Measurements from ENCODE around the gene BICDL2. TPM values are rescaled to one million over a fixed set of nuclear protein-coding genes. Genes with fewer than 3 reads are reported as not detected.

Gene BICDL2
- total and polyA plus RNA-seq, 2 of the 4 experiments (the other 2 are of a cell fraction), result 0.17 to 0.18 TPM

DNA sequence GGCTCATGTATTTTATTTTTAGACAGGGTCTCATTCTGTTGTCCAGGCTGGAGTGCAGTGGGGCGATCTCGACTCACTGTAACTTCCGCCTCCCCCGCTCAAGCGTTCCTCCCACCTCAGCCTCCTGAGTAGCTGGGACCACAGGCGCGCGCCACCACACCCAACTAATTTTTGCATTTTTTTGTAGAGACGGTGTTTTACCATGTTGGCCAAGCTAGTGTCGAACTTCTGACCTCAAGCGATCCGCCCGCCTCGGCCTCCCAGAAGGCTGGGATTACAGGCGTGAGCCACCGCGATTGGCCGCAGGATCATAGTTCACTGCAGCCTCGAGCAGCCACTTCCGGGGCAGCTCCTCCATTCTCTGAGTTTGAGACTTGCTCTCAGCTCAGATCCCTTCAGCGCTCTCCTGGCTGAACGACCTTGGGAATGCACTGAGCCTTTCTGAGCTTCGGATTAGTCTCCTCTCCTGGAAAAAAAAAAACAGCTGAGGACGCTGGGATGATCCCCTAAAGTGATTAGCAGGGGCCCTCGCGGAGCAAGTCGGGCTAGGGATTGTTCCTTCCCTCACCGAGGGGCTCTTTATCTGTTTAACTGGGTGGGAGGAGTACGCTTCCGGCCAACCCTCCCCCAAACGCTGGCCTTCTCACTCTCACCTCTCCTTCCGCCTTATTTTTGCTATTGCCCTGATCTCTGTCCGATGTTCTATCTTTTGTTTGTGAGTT lies 55.4 kb downstream of the BICDL2 start:
- no peak overlapping the region for H3K9ac ChIP-seq (ENCODE audit: low read depth, low read length)
- peak overlapping the region; percentile 15; the same call in 1 of the 2 replicates for H3K23ac ChIP-seq (ENCODE audit: low read depth, low read length)
- no peak overlapping the region for H2BK120ac ChIP-seq (ENCODE audit: low read depth, low read length)
- H3K4me1 ChIP-seq (ENCODE audit: control insufficient read depth, insufficient read depth, low read length), result peaks cover 6% of the 10 kb centered on the region
- peak overlapping the region; percentile 99 for H3K4ac ChIP-seq (ENCODE audit: low read depth, low read length)
- peak overlapping the region; percentile 89 to 99 for H4K8ac ChIP-seq (ENCODE audit: low read depth in 2 of 2, low read length in 2 of 2)
- H2BK20ac ChIP-seq (ENCODE audit: low read depth, low read length), result no peak overlapping the region
- H3K79me1 ChIP-seq (ENCODE audit: low read depth in 1 of 2, low read length in 2 of 2), result peaks cover 14 to 22% of the 10 kb centered on the region in 2 experiments
- H4K5ac ChIP-seq (ENCODE audit: low read depth, low read length), result peak overlapping the region; percentile 99
- no peaks in the 10 kb centered on the region for H3K36me3 ChIP-seq (ENCODE audit: control insufficient read depth, insufficient read depth, low read length)
- H2BK15ac ChIP-seq (ENCODE audit: low read depth, low read length), result no peak overlapping the region
- peak overlapping the region; percentile 99; the same call in 1 of the 2 replicates for H3K14ac ChIP-seq (replicated peaks; ENCODE audit: low read depth, low read length)
- H2AK5ac ChIP-seq (ENCODE audit: low read depth, low read length), result peak overlapping the region; percentile 74
- no peak for DNase-seq
- ChIA-PET CTCF (no interaction called here), POLR2A (ENCODE audit: unreplicated experiment) (interaction anchor here (0.6 kb wide), 1 partner anchor 88 kb away, joined by 5 read pairs; no protein-coding TSS in a partner anchor)
- no peak overlapping the region for H3K4me3 ChIP-seq (ENCODE audit: insufficient read depth, low read depth, low read length)
- no peaks in the 10 kb centered on the region for H3K27me3 ChIP-seq (ENCODE audit: control insufficient read depth, insufficient read depth, low read length)
- dilution Hi-C loops (cut with HindIII; ENCODE audit: low sequenced_read_pairs, unreplicated experiment) (no loop called here), intact Hi-C loops (cut with micrococcal nuclease) (no loop called here), in situ Hi-C loops (cut with MboI; ENCODE audit: low sequenced_read_pairs) (no loop called here)
- no peak overlapping the region for H3K56ac ChIP-seq (ENCODE audit: extremely low read depth, insufficient read depth, low read length)
- BruUV-seq (replicated peaks), result no TSS peak
- no peak overlapping the region for H4K91ac ChIP-seq (ENCODE audit: insufficient read depth, low read depth, low read length)
- WGBS, 2 experiments (ENCODE audit: extremely low coverage in 2 of 2, insufficient read length in 1 of 2), result 47% methylated on average over 15 of the region's 33 CpGs; no CpG with 5 or more reads in 1 of the 2 experiments
- 0 out of 2 replicates have a peak, but pooled peaks cover 4% of the 10 kb centered on the region for H3K9me1 ChIP-seq (ENCODE audit: insufficient read depth, low read length)
- no peak for ATAC-seq (ENCODE audit: low read depth)
- H3K9me3 ChIP-seq (ENCODE audit: control insufficient read depth, insufficient read depth, low read length), result no peaks in the 10 kb centered on the region
- H3K4me2 ChIP-seq (ENCODE audit: low read depth, low read length), result peak overlapping the region; percentile 93
- no peak overlapping the region for H2BK5ac ChIP-seq (ENCODE audit: low read depth, low read length, poor library complexity, severe bottlenecking)
- no peak overlapping the region; the same call in 1 of the 2 replicates for H3K27ac ChIP-seq (ENCODE audit: insufficient read depth, low read length)
- peak overlapping the region; percentile 99 for H2AK9ac ChIP-seq (replicated peaks; ENCODE audit: low read depth, low read length, poor library complexity)
- H3K18ac ChIP-seq (ENCODE audit: low read depth, low read length), result no peak overlapping the region
- TF ChIP-seq RCOR1 (IDR thresholded peaks at IDR 0.05; ENCODE audit: insufficient replicate concordance, low read length), result no peak
- no peaks in the 10 kb centered on the region for H4K20me1 ChIP-seq (ENCODE audit: insufficient read depth, low read length)
- no peak overlapping the region for H2AFZ ChIP-seq (replicated peaks; ENCODE audit: low read length, poor library complexity)

Data from IMR-90 (cell line).